ENCODE data around the gene DVL1. TPM values are rescaled to one million over a fixed set of nuclear protein-coding genes. Genes with fewer than 3 reads are reported as not detected.
A peak's percentile ranks its signal among the peaks of the same experiment; 100 is the strongest.

Gene DVL1
- total and polyA plus RNA-seq, 12 donors = 64.7 to 153 (median 79.7) TPM

DNA sequence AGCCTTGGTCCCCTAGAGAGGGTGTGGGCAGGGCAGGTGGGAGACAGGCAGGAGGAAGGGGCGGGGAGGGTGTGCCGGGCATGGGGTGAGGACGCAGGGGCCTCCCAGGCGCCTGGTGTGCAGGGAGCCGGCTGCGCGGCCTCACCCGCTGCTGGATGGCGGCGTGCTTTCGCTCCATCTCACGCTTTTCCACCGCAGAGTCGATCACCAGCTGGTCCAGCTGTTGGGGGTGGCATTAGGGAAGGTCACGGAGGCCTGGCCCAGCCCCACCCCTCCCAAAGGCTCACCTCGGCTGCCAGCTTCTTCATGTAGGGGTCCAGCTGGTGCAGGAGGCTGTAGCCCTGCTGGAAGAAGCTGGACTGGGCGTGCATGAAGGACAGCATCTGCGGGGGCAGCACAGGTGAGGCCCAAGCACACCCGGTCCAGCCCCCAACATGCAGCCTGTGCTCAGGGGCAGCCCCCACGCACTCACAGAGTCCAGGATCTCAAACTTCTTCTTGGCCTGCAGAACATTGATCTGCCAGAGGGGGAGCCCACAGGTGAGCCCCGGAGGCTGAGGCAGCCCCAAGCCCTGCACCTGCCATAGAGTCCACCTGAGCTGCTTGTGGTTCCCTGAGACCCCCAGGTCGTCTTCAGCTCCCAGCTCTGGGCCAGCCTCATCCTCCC lies 49.4 kb downstream of the DVL1 start:
- no peak for ATAC-seq
- intact Hi-C loops (cut with DNase I) = loop anchor here in 3 of 10 donors (10.0 kb wide), 3 partner anchors 175 to 275 kb away; partner anchors contain the start of gene AGRN (in 1 of the 3)
- WGBS, 2 donors = 87 to 90% methylated on average over 18 to 22 of the region's 22 CpGs
- H3K4me1 ChIP-seq = peaks cover 6 to 20% (median 12%) of the 10 kb centered on the region in 9 donors
- H3K27me3 ChIP-seq = no peaks in the 10 kb centered on the region
- DNase-seq = no peak
- TF ChIP-seq, protein P1, sequence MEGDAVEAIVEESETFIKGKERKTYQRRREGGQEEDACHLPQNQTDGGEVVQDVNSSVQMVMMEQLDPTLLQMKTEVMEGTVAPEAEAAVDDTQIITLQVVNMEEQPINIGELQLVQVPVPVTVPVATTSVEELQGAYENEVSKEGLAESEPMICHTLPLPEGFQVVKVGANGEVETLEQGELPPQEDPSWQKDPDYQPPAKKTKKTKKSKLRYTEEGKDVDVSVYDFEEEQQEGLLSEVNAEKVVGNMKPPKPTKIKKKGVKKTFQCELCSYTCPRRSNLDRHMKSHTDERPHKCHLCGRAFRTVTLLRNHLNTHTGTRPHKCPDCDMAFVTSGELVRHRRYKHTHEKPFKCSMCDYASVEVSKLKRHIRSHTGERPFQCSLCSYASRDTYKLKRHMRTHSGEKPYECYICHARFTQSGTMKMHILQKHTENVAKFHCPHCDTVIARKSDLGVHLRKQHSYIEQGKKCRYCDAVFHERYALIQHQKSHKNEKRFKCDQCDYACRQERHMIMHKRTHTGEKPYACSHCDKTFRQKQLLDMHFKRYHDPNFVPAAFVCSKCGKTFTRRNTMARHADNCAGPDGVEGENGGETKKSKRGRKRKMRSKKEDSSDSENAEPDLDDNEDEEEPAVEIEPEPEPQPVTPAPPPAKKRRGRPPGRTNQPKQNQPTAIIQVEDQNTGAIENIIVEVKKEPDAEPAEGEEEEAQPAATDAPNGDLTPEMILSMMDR (IDR thresholded peaks at IDR 0.05) = peak in 2 of 9 donors; percentile 7 to 31
- H3K9me3 ChIP-seq = no peaks in the 10 kb centered on the region
- H3K27ac ChIP-seq = no peak overlapping the region
- H3K4me3 ChIP-seq = no peak overlapping the region
- peaks cover 0 to 48% (median 16%) of the 10 kb centered on the region in 9 donors for H3K36me3 ChIP-seq

DNA sequence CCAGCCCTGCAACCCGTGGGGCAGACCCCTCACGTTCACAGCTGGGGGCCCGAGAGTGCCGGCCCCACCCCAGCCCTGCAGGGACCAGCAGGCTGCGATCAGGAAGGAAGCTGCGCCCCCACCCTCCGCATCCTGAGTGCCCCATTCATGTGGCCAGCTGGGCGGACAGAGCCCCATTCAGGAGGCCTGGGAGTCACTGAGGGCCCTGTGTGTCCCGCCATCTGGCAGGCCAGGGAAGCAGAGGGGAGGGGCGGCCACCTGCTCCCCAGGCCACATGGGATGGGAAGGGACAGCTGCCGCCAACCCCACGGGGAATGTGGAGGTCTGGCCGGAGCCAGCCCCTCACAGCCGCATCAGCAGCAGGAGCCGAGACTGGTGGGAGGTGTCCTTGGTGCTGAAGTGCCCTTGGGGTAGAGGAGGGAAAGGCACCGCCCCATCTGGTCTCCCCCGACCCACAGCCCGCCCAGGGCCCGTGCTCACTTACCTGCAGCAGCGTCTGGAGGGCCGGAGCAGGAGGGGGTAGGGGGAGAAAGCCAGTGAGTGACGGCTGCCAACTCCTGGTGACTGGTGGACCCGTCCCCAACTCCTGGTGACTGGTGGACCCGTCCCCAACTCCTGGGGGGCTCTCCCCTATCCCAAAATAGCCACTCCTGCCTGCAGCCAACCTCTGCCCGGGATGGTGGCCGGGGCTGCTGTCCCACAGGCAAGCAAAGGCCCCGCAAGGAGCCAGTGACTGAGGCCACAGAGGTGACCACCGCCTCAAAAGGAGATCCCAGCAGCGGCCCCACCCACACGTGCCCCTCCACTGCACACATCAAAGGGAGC lies 50.1 kb downstream of the DVL1 start:
- Histone ChIP-seq H3K27ac (no peak overlapping the region), H3K4me3 (no peak overlapping the region), H3K36me3 (peaks cover 0 to 54% (median 16%) of the 10 kb centered on the region in 9 donors), H3K27me3 (no peaks in the 10 kb centered on the region), H3K4me1 (peaks cover 0 to 12% (median 4%) of the 10 kb centered on the region in 9 donors), H3K9me3 (no peaks in the 10 kb centered on the region)
- WGBS, 2 donors = 62 to 67% methylated on average over 27 to 30 of the region's 30 CpGs
- intact Hi-C loops (cut with DNase I) = loop anchor here in 3 of 10 donors (10.0 kb wide), 3 partner anchors 174 to 274 kb away; partner anchors contain the start of gene AGRN (in 1 of the 3)
- peak in 1 of 8 donors; percentile 25 for ATAC-seq
- TF ChIP-seq, protein P1 (IDR thresholded peaks at IDR 0.05) = no peak
- DNase-seq = no peak

DNA sequence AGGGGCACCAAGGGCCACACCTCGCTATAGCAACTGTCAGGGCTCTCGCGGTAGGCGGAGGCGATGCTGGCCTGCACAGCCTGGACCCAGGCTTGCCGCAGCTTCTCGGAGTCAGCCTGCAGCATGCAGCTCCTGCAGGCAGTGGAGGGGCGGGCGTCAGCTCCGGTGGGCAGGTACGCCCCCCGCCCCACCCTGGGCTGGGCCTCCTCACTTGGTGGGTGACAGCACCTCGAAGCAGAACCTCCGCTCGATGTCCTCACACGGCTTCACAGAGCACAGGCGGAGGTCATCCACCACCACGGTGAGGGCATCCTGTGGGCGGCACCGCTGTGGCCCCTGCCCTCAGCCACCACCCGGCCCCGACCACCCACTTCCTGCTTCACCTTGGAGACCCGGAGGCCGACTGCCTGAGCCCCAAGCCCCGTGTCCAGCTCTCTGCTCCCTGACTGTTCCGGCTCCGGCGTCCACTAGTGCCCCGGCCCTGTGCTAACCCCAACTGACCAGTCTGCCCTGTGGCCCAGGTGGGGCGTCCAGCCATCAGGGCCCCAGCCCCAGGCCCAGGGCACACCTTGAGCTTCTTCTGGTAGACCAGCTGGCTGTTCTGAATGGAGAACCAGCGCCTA lies 51.3 kb downstream of the DVL1 start:
- 92 to 96% methylated on average over 31 of the region's 31 CpGs for WGBS, 2 donors
- Histone ChIP-seq H3K4me1 (peaks cover 0 to 8% (median 0%) of the 10 kb centered on the region in 9 donors), H3K27me3 (no peaks in the 10 kb centered on the region), H3K9me3 (no peaks in the 10 kb centered on the region), H3K36me3 (peaks cover 0 to 62% (median 16%) of the 10 kb centered on the region in 9 donors), H3K4me3 (no peak overlapping the region), H3K27ac (no peak overlapping the region)
- DNase-seq = no peak
- intact Hi-C loops (cut with DNase I) = loop anchor here in 3 of 10 donors (10.0 kb wide), 3 partner anchors 173 to 273 kb away; partner anchors contain the start of gene AGRN (in 1 of the 3)
- TF ChIP-seq, protein P1 (IDR thresholded peaks at IDR 0.05) = no peak
- no peak for ATAC-seq
